Measurements from ENCODE around the gene VPS52.

GRCh38 chr6:33209856-33210255 lies 61.8 kb downstream of the VPS52 start:
- no peak for TF ChIP-seq POLR2A (IDR thresholded peaks at IDR 0.05; ENCODE audit: extremely low read depth, insufficient read length)
- TF ChIP-seq CTCF (IDR thresholded peaks at IDR 0.05; ENCODE audit: low read depth, low read length): no peak
- TF ChIP-seq MAX (IDR thresholded peaks at IDR 0.05; ENCODE audit: low read depth, low read length): no peak
